HuH-7 (cell line): Measurements from ENCODE around the gene SYNPO.

Source experiments
- DNase-seq: peaks from one replicate; pipeline ENCODE4 v3.0.0; 2011; ENCODE audit warnings: low spot score

The SYNPO gene

GRCh38 chr5:150608991-150609390 is 31.5 kb upstream of the SYNPO start:
- no peak for DNase-seq

- DNase-seq: peak; percentile 53
These were observed 30.4 kb upstream of the SYNPO start for GRCh38 chr5:150609843-150610584.

- DNase-seq: no peak
These were observed 29.4 kb upstream of the SYNPO start for GRCh38 chr5:150611026-150611425.

GRCh38 chr5:150612405-150612804 is 28.1 kb upstream of the SYNPO start:
- no peak for DNase-seq

GRCh38 chr5:150612905-150613670 is 27.4 kb upstream of the SYNPO start:
- no peak for DNase-seq

GRCh38 chr5:150613991-150614660 is 26.3 kb upstream of the SYNPO start:
- no peak for DNase-seq

- DNase-seq: no peak
These were observed 25.8 kb upstream of the SYNPO start for GRCh38 chr5:150614661-150615060.

- no peak for DNase-seq
These were observed 25.2 kb upstream of the SYNPO start for GRCh38 chr5:150615141-150615699.

GRCh38 chr5:150616024-150616470 is 24.4 kb upstream of the SYNPO start:
- peak; percentile 59 for DNase-seq

GRCh38 chr5:150616506-150616905 is 24.0 kb upstream of the SYNPO start:
- no peak for DNase-seq

- DNase-seq: no peak
These were observed 22.3 kb upstream of the SYNPO start for GRCh38 chr5:150618163-150618562.

GRCh38 chr5:150618588-150619281 is 21.7 kb upstream of the SYNPO start:
- no peak for DNase-seq

- DNase-seq: no peak
These were observed 20.9 kb upstream of the SYNPO start for GRCh38 chr5:150619359-150620230.

- DNase-seq: no peak
These were observed 19.2 kb upstream of the SYNPO start for GRCh38 chr5:150621301-150621700.

GRCh38 chr5:150622157-150622556 is 18.3 kb upstream of the SYNPO start:
- no peak for DNase-seq

GRCh38 chr5:150623152-150623877 is 17.1 kb upstream of the SYNPO start:
- no peak for DNase-seq

GRCh38 chr5:150623878-150624216 is 16.6 kb upstream of the SYNPO start:
- DNase-seq: no peak

- peak; percentile 70 for DNase-seq
These were observed 15.9 kb upstream of the SYNPO start for GRCh38 chr5:150624334-150625163.

GRCh38 chr5:150625164-150625535 is 15.3 kb upstream of the SYNPO start:
- DNase-seq: no peak
